DOHH2 (cell line): ENCODE measurements around the gene ARTN.

Experiments
- CTCF ChIP-seq: fragments of 200-600 bp; sonication (generic); IDR thresholded peaks from one replicate; pipeline ENCODE4 v1.5.1; 2014; ENCODE audit warnings: antibody characterized with exemption, mild to moderate bottlenecking, low read depth, low read length; ENCODE audit not compliant: poor library complexity, severe bottlenecking
- EZH2phosphoT487 ChIP-seq: fragments of 200-600 bp; sonication (generic); IDR thresholded peaks from 2 replicates; pipeline ENCODE4 v1.6.1; 2017; ENCODE audit warnings: borderline replicate concordance, mild to moderate bottlenecking, antibody characterized with exemption, low read length, moderate library complexity, mixed read lengths

- no peak for TF ChIP-seq CTCF
- no peak for TF ChIP-seq EZH2phosphoT487
These were observed 44.6 kb downstream of the ARTN start for GRCh38 chr1:43978264-43978550.
